ENCODE data around the gene EPM2A.
"Not testable (repeated sequence)": the region's sequence is repeated elsewhere in the genome, so short reads cannot be mapped to it uniquely, and the experiment has no call there.

EPM2A gene

DNA sequence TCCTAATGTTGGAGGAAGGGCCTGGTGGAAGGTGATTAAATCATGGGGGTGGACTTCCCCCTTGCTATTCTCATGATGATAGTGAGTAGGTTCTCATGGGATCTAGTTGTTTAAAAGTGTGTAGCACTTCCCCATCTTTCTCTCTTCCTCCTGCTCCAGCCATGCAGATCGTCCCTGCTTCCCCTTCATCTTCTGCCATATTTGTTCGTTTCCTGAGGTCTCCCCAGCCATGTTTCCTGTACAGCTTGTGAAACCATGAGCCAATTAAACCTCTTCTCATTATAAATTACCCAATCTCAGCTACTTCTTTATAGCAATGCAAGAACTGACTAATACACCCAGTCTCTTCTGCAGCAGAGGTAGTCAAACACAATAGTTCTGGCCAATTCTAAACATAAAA lies 5.4 kb downstream of the EPM2A start:
- DNase-seq (ENCODE audit: low read depth in 2 of 2) = no peak

DNA sequence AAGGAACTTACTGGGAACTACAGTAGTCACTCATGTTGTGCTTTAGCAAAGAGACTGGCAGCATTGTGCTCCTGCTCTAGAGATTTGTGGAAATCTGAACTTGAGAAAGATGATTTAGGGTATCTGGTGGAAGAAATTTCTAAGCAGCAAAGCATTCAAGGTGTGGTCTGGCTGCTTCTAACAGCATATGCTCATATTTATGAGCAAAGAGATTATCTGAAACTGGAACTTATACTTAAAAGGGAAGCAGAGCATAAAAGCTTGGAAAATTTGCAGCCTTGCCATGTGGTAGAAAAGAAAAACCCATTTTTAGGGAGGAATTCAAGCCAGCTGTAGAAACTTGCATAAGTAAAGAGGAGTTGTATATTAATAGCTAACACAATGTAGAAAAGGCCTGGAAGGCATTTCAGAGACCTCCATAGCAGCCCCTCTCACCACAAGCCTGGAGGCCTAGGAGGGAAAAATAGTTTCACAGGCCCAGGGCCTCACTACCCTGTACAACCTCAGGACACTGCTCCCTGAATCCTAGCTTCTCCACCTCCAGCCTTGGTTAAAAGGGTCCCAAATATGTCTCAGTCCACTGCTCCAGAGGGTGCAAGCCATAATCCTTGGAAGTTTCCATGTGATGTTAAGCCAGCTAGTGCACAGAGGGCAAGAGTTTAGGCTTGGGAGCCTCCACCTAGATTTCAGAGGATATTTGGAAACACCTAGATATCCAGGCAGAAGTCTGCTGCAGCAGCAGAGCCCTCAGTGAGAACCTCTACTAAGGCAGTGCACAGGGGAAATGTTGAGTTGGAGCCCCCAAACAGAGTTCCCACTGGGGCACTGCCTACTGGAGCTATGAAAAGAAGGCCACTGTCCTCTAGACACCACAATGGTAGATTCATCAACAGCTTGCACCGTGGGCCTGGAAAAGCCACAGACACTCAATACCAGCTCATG lies 6.6 kb downstream of the EPM2A start:
- DNase-seq (ENCODE audit: low read depth in 2 of 2) = no peak

DNA sequence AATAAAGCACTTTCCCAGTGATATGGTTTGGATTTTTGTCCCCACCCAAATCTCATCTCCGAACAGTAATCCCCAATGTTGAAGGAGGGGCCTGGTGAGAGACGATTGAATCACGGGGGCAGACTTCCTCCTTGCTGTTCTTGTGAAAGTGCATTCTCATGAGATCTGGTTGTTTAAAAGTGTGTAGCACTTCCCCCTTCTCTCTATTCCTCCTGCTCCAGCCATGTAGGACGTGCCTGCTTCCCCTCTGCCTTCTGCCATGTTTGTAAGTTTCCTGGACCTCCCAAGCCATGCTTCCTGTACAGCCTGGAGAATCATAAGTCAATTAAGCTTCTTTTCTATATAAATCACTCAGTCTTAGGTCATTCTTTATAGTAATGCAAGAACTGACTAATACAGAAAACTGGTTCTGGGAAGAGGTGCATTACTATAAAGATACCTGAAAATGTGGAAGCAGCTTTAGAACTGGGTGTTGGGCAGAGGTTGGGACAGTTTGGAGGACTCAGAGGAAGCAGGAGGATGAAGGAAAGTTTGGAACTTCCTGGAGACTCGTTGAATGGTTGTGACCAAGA lies 7.4 kb downstream of the EPM2A start:
- DNase-seq (ENCODE audit: low read depth in 2 of 2) = no peak

DNA sequence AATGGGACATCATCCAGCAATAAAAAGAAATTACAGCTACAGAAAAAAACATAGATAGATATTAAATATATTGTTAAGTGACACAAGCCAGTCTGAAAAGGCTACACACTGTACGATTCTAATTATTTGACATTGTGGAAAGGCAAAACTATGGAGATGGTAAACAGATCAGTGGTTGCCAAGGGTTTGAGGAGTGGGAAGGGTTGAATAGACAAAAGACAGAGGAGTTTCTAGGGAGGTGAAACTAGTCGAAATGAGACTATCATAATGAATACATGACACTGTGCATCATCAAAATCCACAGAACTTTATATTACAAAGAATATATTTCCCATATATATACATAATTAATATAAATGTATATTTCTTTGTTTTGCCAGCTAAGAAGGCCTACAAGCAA lies 9.8 kb downstream of the EPM2A start:
- no peak for DNase-seq (ENCODE audit: low read depth in 2 of 2)

DNA sequence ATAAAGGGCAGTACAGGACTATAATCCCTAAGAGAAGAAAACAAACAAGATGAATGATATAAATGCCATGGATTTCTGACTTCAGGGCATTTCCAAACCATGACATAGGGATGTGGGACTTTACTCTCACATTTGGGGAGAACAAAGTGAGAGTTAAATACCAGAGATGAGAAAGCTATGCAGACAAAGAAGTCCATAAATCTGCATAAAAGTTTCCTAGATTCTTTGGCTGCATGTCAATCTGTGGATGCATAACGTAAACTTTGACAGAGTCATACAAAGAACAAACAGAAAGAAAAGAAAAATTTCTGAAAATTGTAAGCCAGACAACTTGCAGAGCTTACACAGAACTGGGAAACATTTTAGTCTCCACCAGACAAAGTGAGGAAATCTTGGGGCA lies 11.7 kb downstream of the EPM2A start:
- DNase-seq (ENCODE audit: low read depth in 2 of 2) = no peak

DNA sequence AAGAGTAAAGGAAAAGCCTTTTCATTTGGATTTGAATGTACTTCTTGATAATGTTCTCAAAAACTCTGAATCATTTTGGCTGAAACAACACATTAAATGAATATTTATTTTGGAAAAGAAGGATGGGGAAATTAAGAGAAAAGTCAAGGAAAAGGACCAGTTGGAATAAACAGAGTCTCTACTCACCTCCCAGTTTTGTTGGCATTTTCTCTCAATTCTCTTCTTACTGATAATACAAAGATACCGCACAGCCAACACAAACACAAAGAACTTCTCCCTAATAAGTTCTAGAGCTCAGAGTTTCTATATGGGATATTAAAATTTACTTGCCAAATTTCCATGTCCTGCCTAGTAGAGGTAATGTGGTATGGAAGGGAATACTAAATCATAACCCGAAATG lies 13.1 kb downstream of the EPM2A start:
- no peak for DNase-seq (ENCODE audit: low read depth in 2 of 2)

DNA sequence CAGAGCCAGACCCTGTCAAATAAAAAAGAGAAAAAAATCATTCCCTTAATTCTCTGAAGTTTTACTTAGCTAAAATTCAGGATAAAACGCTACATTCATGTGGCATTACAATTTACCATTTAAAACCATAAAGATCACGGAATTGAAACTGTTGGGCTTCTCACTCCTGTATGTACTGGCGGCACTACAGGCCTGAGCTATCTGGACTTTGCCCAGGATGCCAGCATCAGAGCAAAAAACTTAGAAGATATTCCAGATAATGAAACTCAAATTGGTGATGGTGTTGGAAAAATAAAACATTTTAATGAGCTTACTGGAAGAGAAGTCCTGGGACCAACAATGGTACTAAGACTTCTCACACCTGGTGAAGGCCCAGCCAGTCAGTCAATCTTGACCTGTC lies 14.2 kb downstream of the EPM2A start:
- DNase-seq (ENCODE audit: low read depth in 2 of 2) = no peak

DNA sequence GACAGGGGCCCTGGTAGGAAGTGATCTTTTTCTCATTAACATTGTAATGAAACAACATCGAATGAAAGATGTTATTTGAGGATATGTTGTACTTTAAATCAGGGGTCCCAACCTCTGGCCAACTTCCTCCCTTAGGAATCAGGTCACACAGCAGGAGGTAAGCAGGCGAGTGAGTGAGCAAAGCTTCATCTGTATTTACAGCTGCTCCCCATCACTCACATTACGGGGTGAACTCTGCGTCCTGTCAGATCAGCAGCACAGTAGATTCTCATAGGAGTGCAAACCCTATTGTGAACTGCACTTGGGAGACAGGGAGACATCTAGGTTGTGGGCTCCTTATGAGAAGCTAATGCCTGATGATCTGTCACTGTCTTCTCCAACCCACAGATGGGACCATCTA lies 19.9 kb downstream of the EPM2A start:
- no peak for DNase-seq (ENCODE audit: low read depth in 2 of 2)

DNA sequence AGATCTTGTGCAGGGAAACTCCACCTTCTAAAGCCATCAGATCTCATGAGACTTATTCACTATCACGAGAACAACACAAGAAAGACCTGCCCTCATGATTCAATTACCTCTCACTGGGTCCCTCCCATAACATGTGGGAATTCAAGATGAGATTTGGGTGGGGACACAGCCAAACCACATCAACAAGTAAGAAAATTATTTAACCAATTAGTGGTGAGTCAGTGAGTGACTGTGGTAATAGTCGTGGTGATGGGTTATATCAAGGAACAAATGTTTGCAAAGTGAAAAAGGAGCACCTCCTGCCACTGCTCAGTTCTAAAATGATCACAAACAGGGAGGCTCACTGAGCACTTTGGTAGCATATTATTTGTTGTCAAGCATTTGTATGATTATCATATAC lies 20.6 kb downstream of the EPM2A start:
- DNase-seq (ENCODE audit: low read depth in 2 of 2) = no peak

DNA sequence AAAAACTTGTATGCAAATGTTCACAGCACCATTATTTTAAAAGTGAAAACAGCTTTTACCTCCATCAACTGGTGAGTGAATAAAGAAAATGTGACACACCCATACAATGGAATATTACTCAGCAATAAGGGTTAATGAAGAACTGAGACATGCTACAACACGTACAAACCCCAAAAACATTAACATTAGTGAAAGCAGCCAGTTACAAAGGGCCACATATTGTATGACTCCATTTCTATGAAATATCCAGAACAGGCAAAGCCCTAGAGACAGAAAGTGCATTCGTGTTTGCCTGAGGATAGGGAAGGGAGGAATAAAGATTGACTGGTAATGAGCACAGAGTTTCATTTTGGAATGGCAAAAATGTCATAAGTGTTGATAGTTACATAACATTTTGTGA lies 21.5 kb downstream of the EPM2A start:
- no peak for DNase-seq (ENCODE audit: low read depth in 2 of 2)

DNA sequence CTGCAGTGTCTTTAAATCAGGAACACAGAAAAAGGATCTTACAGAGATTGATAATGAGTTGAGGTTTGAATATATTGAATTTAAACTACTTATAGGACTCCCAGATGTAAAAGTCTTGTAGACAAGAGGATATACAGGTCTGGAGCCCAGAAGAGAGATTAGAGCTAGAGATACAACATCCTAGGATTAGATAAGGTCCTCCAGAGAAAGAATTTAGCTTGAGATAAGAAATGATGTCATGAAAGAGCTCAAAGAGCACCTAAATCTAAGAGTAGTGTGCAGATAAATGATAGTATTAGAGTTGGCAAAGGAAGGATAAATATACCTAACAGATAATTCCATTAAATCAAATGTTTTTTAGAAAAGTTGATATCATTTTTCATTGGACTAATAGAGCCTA lies 23.9 kb downstream of the EPM2A start:
- no peak for DNase-seq (ENCODE audit: low read depth in 2 of 2)

DNA sequence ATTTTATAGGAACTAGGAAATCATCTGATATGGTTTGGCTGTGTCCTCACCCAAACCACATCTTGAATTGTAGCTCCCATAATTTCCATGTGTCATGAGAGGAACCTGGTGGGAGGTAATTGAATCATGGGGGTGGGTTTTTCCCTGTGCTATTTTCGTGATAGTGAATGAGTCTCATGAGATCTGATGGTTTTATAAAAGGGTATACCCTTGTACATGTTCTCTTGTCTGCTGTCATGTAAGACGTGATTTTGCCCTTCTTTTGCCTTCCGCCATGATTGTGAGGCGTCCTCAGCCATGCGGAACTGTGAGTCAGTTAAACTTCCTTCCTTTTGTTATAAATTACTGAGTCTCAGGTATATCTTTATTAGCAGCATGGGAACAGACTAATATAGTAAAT lies 27.9 kb downstream of the EPM2A start:
- DNase-seq (ENCODE audit: low read depth in 2 of 2) = no peak

DNA sequence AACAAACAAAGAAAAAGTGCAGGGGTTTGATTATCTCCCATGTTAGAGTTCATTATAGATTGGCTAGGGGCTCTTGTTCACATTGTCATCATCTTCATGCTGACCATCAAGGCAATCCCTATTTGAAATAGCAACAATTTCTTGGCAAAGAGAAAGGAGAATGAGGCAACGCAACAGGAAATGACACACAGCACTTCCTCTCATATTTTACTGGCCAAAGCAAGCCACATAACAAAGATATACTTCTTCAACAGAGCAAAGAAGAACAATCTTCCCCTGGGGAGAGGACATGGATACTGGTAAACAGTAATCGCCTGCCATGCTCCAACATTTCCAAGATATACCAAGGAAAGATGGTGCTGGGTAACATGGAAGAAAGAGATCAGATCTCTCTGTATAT lies 29.8 kb downstream of the EPM2A start:
- DNase-seq (ENCODE audit: low read depth in 2 of 2) = no peak

DNA sequence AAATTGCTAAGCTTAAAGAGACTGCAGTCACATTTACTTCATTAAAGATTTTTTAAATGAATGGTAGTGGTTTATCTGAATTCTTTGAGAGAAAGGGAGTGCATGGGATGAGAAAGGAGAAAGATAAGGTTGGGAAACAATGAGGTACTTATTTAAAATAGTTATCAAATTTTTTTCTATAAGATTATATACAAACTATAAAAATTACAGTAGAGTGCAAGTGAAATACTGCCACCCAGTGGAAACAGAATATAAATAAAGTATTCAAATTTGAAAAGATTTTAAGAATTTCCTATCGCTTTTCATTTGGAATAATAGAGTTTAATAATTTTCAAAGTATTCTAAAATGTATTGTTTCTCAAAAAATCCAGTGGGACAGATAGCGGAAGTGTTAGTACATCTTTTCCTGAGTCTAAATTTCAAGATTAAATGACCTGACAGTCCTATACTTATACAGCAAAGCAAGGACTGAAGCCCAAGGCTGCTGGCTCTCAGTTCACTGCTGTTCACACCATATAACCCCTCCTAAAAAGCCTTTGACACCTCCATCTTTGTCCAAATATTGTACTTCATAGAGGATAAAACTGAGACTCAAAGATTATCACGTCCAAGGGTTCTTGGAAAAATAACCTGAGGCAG lies 31.1 kb downstream of the EPM2A start:
- DNase-seq (ENCODE audit: low read depth in 2 of 2) = no peak

DNA sequence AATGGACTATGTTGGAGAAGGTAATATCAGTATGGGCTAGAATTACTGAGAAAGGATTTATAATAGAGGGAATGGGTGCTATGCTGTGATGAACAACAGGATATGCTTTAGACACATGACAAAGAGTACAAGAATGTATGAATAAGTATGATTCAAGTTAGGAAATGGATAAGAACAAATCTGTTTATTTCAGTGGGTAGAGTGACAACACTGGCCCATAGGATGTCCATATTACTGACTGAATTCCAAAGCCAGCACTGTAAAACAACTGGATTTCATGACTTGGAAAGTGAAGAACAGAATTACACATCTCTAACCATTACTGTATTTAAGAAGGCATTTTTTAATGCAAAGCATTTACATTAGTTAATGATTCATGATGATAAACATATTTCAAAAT lies 35.9 kb downstream of the EPM2A start:
- no peak for DNase-seq (ENCODE audit: low read depth in 2 of 2)

DNA sequence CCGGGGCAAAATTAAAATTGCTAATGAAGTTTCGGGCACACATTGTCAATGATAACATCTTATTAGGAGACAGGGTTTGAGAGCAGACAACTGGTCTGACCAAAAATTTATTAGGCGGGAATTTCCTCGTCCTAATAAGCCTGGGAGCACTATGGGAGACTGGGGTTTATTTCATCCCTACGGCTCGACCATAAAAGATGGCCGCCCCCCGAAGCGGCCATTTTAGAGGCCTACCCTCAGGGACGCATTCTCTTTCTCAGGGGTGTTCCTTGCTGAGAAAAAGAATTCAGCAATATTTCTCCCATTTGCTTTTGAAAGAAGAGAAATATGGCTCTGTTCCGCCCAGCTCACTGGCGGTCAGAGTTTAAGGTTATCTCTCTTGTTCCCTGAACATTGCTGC lies 37.9 kb downstream of the EPM2A start:
- not testable (repeated sequence) for DNase-seq (ENCODE audit: low read depth in 2 of 2)

DNA sequence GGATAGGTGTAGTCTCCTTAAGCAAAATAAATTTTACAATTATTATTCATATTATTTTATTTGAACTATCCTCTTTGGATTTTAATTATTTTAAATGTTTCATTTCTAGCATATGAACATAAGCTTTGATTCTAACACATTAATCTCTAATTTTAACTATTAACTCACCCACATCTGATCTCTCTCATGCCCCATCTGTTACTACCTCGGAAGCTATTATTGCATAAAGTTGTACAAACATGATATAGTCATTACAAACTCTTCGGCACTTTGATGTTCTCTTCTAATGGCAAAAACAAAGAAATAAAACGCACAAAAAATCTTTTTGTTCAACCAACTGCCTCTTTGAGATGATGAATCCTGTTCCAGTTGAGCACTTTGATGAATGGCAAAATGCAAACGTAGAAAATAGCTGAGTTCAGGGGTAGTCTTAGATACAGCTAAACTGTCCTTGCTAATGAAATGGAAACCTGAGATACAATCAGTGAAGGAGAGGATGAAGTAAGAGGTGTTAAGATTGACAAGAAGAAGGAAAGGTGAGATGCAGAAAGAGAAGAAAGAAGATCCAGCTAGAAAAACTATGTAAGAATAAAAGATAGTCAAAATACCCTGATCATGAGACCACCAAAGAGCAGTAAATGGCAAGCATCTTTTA lies 41.1 kb downstream of the EPM2A start:
- no peak for DNase-seq (ENCODE audit: low read depth in 2 of 2)

DNA sequence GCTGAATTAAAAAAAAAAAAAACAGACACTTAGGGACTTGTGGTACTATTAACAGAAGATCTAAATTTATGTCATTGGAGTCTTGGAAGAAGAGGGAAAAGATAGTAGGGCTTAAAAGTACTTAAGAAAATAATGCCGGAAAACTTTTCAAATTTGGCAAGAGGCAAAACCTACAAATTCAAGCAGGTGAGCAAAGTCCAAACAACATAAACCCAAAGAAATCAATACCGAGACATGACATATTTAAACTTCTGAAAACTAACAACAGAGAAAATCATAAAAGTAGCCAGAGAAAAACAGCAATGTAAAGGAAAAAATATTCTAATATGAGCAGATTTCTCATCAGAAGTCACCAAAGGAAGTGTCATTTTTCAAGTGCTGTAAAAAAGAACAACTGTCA lies 44.4 kb downstream of the EPM2A start:
- no peak for DNase-seq (ENCODE audit: low read depth in 2 of 2)

DNA sequence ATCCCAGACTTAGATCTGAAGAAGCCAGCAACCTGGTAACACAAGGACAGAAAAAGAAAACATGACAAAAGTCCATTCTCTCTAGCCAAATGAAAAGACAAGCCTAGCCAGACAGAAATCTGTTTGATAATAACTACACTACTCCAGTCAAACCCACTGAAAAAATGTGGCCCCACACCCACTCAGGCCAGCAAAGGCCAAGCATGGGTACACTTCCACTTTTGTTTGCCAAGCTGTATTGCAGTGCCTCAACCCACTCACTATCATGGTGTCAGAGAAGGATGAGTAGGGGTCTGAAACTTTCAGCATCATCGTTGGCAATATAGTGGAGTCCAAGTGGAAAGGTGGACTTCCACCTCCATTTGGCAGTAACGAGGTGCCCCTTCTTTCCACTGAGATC lies 45.8 kb downstream of the EPM2A start:
- no peak for DNase-seq (ENCODE audit: low read depth in 2 of 2)

DNA sequence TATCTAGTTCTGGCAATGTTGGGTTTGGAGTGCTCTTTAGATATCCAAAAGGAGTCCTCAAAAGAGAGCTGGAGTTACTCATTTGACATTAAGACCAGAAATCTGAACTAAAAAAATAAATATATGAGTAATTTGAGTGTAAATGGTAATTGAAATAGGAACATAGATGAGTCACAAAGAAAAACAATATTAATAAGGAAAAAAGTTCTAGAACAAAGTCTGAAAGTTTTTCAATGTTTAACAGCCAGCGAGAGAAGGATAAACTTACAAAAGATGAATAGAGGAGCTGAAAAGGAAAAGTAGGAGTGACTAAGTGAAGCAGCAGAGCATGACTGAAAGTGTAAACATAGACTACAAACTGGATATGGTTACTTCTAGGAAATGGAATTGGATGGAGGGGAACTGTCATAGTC lies 46.8 kb downstream of the EPM2A start:
- no peak for DNase-seq (ENCODE audit: low read depth in 2 of 2)

DNA sequence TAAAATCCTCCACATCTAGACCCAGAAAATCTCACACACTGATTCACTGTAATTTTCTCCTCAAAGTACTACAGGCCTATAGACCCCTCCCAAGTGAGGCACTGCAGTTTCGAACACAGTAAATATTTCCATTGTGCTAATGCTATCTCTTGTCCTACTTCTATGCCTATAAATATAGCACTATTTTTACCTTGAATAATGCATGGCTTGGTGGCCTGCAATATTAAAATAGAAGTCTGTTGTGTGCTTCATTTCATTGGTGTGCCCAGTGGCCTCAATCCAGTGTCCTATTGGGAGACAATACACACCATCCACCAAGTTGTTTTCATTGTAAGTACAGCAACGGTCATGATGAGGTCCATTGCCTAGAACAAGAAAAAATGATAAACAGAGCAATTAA lies 49.4 kb downstream of the EPM2A start:
- DNase-seq (ENCODE audit: low read depth in 2 of 2) = no peak

DNA sequence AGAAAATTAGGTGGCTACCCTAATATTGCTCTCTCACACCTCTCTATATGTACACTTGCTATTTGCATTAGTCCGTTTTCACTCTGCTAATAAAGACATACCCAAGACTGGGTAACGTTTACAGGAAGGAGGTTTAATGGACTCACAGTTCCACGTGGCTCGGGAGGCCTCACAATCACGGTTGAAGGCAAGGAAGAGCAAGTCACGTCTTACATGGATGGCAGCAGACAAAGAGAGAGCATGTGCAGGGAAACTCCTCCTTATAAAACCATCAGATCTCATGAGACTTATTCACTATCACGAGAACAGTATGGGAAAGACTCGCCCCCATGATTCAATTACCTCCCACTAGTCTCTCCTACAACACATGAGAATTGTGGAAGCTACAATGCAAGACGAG lies 53.4 kb downstream of the EPM2A start:
- DNase-seq (ENCODE audit: low read depth in 2 of 2) = no peak

DNA sequence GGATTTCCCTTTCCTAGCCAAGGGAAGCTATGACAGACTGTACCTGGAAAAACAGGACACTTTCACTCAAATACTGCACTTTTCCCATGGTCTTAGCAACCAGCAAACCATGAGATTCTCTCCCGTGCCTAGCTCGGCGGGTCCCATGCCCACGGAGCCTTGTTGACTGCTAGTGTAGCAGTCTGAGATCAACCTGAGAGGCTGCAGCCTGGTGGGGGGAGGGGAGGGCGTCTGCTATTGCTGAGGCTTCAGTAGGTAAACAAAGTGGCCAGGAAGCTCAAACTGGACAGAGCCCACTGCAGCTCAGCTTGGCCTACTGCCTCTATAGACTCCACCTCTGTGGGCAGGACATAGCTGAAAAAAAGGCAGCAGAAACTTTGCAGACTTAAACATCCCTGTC lies 61.8 kb downstream of the EPM2A start:
- no peak for DNase-seq (ENCODE audit: low read depth in 2 of 2)
